Astrocyte (in vitro differentiated cells and primary cell): ENCODE measurements around the gene IL2RG. TPM values are rescaled to one million over a fixed set of nuclear protein-coding genes. Genes with fewer than 3 reads are reported as not detected.

Source experiments
- DNase-seq: peaks from one replicate; pipeline ENCODE4 v3.0.0-alpha.2; 2010; ENCODE audit warnings: low read depth
- FAIRE-seq: peaks from 2 replicates; lab custom pipeline; 2011; peaks lifted over from hg19 to GRCh38; lab: Jason Lieb, UNC
- H2AFZ ChIP-seq: 2 replicates; pipeline ENCODE4 v1.6.0; 2012; ENCODE audit warnings: low read depth, low read length, inconsistent platforms
- H3K27ac ChIP-seq: 2 replicates; pipeline ENCODE4 v1.5.1; 2011; ENCODE audit warnings: low read depth, low read length, inconsistent platforms
- H3K27me3 ChIP-seq: 2 replicates; pipeline ENCODE4 v1.6.0; 2011; ENCODE audit warnings: low read length, inconsistent platforms; ENCODE audit not compliant: insufficient read depth
- H3K36me3 ChIP-seq: 2 replicates; pipeline ENCODE4 v1.5.1; 2011; ENCODE audit warnings: low read length, inconsistent platforms; ENCODE audit not compliant: insufficient read depth
- H3K4me1 ChIP-seq: 2 replicates; pipeline ENCODE4 v1.5.1; 2011; ENCODE audit warnings: low read length, inconsistent platforms; ENCODE audit not compliant: insufficient read depth
- H3K4me2 ChIP-seq: 2 replicates; pipeline ENCODE4 v1.6.0; 2012; ENCODE audit warnings: low read length, inconsistent platforms
- H3K4me3 ChIP-seq: 2 replicates; pipeline ENCODE4 v1.5.1; 2011; ENCODE audit warnings: low read depth, mild to moderate bottlenecking, low read length, inconsistent platforms; ENCODE audit not compliant: insufficient read depth
- H3K79me2 ChIP-seq: 2 replicates; pipeline ENCODE4 v1.6.0; 2012; ENCODE audit warnings: mild to moderate bottlenecking, low read length, inconsistent platforms; ENCODE audit not compliant: insufficient read depth
- H3K9ac ChIP-seq: 2 replicates; pipeline ENCODE4 v1.6.0; 2012; ENCODE audit warnings: mild to moderate bottlenecking, low read length, inconsistent platforms
- H3K9me3 ChIP-seq: 2 replicates; pipeline ENCODE4 v1.5.1; 2012; ENCODE audit warnings: low read depth, mild to moderate bottlenecking, low read length, inconsistent platforms; ENCODE audit not compliant: insufficient read depth
- H4K20me1 ChIP-seq: 2 replicates; pipeline ENCODE4 v1.6.0; 2012; ENCODE audit warnings: low read length, inconsistent platforms; ENCODE audit not compliant: insufficient read depth
- H3K27ac Mint-ChIP-seq: one replicate; pipeline ENCODE4 v1.8.0; 2021; ENCODE audit warnings: mild to moderate bottlenecking, mixed read lengths; ENCODE audit not compliant: unreplicated experiment
- H3K27me3 Mint-ChIP-seq: one replicate; pipeline ENCODE4 v1.8.0; 2021; ENCODE audit warnings: low read depth, mixed read lengths; ENCODE audit not compliant: unreplicated experiment
- H3K36me3 Mint-ChIP-seq: one replicate; pipeline ENCODE4 v1.8.0; 2021; ENCODE audit warnings: low read depth, mixed read lengths; ENCODE audit not compliant: unreplicated experiment
- H3K4me1 Mint-ChIP-seq: one replicate; pipeline ENCODE4 v1.8.0; 2021; ENCODE audit warnings: low read depth, mixed read lengths; ENCODE audit not compliant: unreplicated experiment
- H3K4me3 Mint-ChIP-seq: one replicate; pipeline ENCODE4 v1.8.0; 2021; ENCODE audit warnings: mild to moderate bottlenecking, moderate library complexity, mixed read lengths; ENCODE audit not compliant: unreplicated experiment
- H3K9me3 Mint-ChIP-seq: one replicate; pipeline ENCODE4 v1.8.0; 2021; ENCODE audit warnings: mild to moderate bottlenecking, mixed read lengths; ENCODE audit not compliant: unreplicated experiment
- EZH2 ChIP-seq: IDR thresholded peaks from 2 replicates; pipeline ENCODE4 v1.6.1; 2012; ENCODE audit warnings: mild to moderate bottlenecking, low read length, inconsistent platforms; ENCODE audit not compliant: insufficient read depth
- total RNA-seq: library from RNA; stranded (reverse); gene quantifications from 2 replicates; pipeline ENCODE4 v1.2.1, GENCODE V29; 2021
- TF ChIP-seq, protein P1 (sequence below): IDR thresholded peaks from 2 replicates; pipeline ENCODE4 v1.5.1; 2011; ENCODE audit warnings: low read depth, mild to moderate bottlenecking, inconsistent platforms, low read length, moderate library complexity; ENCODE audit not compliant: insufficient read depth

Gene IL2RG
- total RNA-seq, 1 donor from 2014 or later: 0.59 TPM

DNA sequence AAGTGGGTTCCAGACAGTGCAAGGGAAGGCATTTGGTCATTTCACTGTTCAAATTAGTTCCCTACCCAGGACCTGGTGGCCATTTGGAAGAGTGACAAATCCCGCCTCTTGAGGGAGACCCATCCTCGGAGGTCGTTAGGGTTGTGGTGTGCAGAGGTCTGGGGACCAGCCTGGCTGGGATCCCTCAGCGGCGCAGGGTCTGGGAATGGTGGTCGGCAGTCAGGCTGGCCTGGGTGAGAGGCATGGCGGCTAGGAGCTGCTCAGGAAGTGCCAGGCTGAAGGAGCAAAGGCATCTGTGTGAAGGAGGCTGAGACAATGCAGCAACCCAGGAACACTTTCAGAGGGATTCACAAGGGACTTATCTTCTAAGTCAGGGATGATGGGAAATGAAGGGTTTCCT lies 40.0 kb upstream of the IL2RG start:
- Mint-ChIP-seq H3K27me3 (peaks cover 1% of the 10 kb centered on the region), H3K27ac (no peak overlapping the region), H3K4me3 (no peak overlapping the region), H3K9me3 (no peaks in the 10 kb centered on the region), H3K36me3 (no peaks in the 10 kb centered on the region), H3K4me1 (no peaks in the 10 kb centered on the region)
- H3K27ac ChIP-seq: no peak overlapping the region
- TF ChIP-seq, protein P1, sequence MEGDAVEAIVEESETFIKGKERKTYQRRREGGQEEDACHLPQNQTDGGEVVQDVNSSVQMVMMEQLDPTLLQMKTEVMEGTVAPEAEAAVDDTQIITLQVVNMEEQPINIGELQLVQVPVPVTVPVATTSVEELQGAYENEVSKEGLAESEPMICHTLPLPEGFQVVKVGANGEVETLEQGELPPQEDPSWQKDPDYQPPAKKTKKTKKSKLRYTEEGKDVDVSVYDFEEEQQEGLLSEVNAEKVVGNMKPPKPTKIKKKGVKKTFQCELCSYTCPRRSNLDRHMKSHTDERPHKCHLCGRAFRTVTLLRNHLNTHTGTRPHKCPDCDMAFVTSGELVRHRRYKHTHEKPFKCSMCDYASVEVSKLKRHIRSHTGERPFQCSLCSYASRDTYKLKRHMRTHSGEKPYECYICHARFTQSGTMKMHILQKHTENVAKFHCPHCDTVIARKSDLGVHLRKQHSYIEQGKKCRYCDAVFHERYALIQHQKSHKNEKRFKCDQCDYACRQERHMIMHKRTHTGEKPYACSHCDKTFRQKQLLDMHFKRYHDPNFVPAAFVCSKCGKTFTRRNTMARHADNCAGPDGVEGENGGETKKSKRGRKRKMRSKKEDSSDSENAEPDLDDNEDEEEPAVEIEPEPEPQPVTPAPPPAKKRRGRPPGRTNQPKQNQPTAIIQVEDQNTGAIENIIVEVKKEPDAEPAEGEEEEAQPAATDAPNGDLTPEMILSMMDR: no peak
- TF ChIP-seq EZH2: no peak
- no peaks in the 10 kb centered on the region for H3K36me3 ChIP-seq
- DNase-seq (no peak), FAIRE-seq (no peak)
- no peaks in the 10 kb centered on the region for H3K9me3 ChIP-seq
- no peak overlapping the region for H3K4me2 ChIP-seq
- no peak overlapping the region for H3K9ac ChIP-seq
- H3K79me2 ChIP-seq: no peaks in the 10 kb centered on the region
- H4K20me1 ChIP-seq: no peaks in the 10 kb centered on the region
- no peak overlapping the region for H3K4me3 ChIP-seq
- H2AFZ ChIP-seq: no peak overlapping the region
- H3K4me1 ChIP-seq: no peaks in the 10 kb centered on the region
- no peaks in the 10 kb centered on the region for H3K27me3 ChIP-seq

DNA sequence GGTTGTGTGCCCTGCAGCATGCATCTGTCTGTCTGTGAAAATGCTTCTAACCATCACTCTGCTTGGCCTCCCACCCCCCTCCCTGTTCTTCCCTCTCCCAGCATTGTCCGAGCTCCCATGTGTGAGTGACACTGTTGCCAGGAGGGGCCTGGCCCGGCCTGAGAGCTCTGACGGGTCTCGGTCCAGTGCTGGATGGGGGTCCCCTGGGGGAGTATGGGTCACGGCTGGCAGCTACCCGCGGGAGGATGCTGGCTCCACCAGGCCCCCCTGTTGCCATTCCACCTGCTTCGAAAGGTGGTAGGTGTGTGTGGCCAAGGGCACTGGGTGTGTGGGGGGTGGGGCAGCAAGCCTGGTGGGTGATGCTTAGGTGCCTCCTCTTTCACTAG lies 36.9 kb upstream of the IL2RG start:
- H3K4me1 Mint-ChIP-seq: peaks cover 4% of the 10 kb centered on the region
- no peak overlapping the region for H3K4me3 Mint-ChIP-seq
- Histone ChIP-seq H2AFZ (no peak overlapping the region), H3K9me3 (no peaks in the 10 kb centered on the region), H3K79me2 (no peaks in the 10 kb centered on the region), H4K20me1 (no peaks in the 10 kb centered on the region), H3K27me3 (no peaks in the 10 kb centered on the region), H3K9ac (no peak overlapping the region), H3K4me2 (no peak overlapping the region), H3K27ac (no peak overlapping the region), H3K4me1 (no peaks in the 10 kb centered on the region), H3K36me3 (no peaks in the 10 kb centered on the region), H3K4me3 (no peak overlapping the region)
- no peaks in the 10 kb centered on the region for H3K36me3 Mint-ChIP-seq
- no peaks in the 10 kb centered on the region for H3K9me3 Mint-ChIP-seq
- DNase-seq (no peak), FAIRE-seq (no peak)
- H3K27ac Mint-ChIP-seq: no peak overlapping the region
- TF ChIP-seq, protein P1: no peak
- no peak for TF ChIP-seq EZH2
- peaks cover under 1% of the 10 kb centered on the region for H3K27me3 Mint-ChIP-seq

DNA sequence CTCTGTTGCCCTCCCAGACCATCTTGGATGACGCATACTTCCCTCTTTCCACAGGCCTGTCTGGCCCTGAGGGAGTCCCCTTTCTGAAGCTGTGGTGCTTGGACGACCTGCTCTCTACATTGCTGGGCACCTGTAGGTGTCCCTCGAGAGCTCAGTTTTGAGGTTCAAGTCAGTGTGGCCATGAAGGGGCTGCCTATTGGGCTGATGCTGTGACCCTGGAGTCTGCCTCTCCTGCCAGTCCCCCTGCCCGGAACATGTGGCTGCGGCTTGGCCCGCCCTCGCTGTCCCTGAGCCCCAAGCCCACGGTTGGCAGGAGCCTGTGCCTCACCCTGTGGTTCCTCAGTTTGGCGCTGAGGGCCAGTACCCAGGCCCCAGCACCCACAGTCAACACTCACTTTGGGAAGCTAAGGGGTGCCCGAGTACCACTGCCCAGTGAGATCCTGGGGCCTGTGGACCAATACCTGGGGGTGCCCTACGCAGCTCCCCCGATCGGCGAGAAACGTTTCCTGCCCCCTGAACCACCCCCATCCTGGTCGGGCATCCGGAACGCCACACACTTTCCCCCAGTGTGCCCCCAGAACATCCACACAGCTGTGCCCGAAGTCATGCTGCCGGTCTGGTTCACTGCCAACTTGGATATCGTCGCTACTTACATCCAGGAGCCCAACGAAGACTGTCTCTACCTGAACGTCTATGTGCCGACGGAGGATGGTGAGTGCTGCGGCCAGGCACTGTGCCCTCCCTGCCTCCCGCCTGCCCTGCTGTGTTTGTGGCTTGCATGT lies 36.3 kb upstream of the IL2RG start:
- Histone ChIP-seq H3K27ac (no peak overlapping the region), H4K20me1 (no peaks in the 10 kb centered on the region), H2AFZ (no peak overlapping the region), H3K27me3 (no peaks in the 10 kb centered on the region), H3K4me2 (no peak overlapping the region), H3K9ac (no peak overlapping the region), H3K4me3 (no peak overlapping the region), H3K9me3 (no peaks in the 10 kb centered on the region), H3K36me3 (no peaks in the 10 kb centered on the region), H3K79me2 (no peaks in the 10 kb centered on the region), H3K4me1 (no peaks in the 10 kb centered on the region)
- H3K27me3 Mint-ChIP-seq: no peaks in the 10 kb centered on the region
- no peaks in the 10 kb centered on the region for H3K36me3 Mint-ChIP-seq
- no peak overlapping the region for H3K4me3 Mint-ChIP-seq
- H3K9me3 Mint-ChIP-seq: no peaks in the 10 kb centered on the region
- H3K27ac Mint-ChIP-seq: no peak overlapping the region
- no peak for TF ChIP-seq EZH2
- TF ChIP-seq, protein P1: no peak
- peaks cover 4% of the 10 kb centered on the region for H3K4me1 Mint-ChIP-seq
- DNase-seq (no peak), FAIRE-seq (no peak)
